ENCODE results near the gene SORCS3. TPM values are rescaled to one million over a fixed set of nuclear protein-coding genes. Genes with fewer than 3 reads are reported as not detected.

SORCS3 gene
- total and polyA plus RNA-seq, 4 donors = 0.29 TPM; not detected in 3

GRCh38 chr10:105183536-105183935 lies 542.4 kb downstream of the SORCS3 start:
- Histone ChIP-seq H3K27ac (ENCODE audit: low read depth in 1 of 2, low read length in 2 of 2) (no peak overlapping the region), H3K9me3 (ENCODE audit: control insufficient read depth, low read length) (no peaks in the 10 kb centered on the region), H3K4me1 (ENCODE audit: control insufficient read depth in 1 of 2, insufficient read depth in 2 of 2, low read length in 2 of 2) (no peaks in the 10 kb centered on the region), H3K36me3 (ENCODE audit: control insufficient read depth in 1 of 2, insufficient read depth in 2 of 2, low read length in 1 of 2) (no peaks in the 10 kb centered on the region), H3K27me3 (ENCODE audit: control insufficient read depth in 1 of 2, insufficient read depth in 2 of 2, low read length in 1 of 2) (no peaks in the 10 kb centered on the region), H3K4me3 (ENCODE audit: low read length in 2 of 2) (no peak overlapping the region)
- WGBS, 2 donors = 8 to 16% methylated on average over 4 of the region's 4 CpGs
- ATAC-seq (ENCODE audit: low FRiP score) (no peak), DNase-seq (no peak)
- intact Hi-C loops (cut with DNase I) = no loop called here

GRCh38 chr10:105185161-105185560 lies 544.1 kb downstream of the SORCS3 start:
- DNase-seq (no peak), ATAC-seq (ENCODE audit: low FRiP score) (no peak)
- Histone ChIP-seq H3K36me3 (ENCODE audit: control insufficient read depth in 1 of 2, insufficient read depth in 2 of 2, low read length in 1 of 2) (no peaks in the 10 kb centered on the region), H3K27me3 (ENCODE audit: control insufficient read depth in 1 of 2, insufficient read depth in 2 of 2, low read length in 1 of 2) (no peaks in the 10 kb centered on the region), H3K27ac (ENCODE audit: low read depth in 1 of 2, low read length in 2 of 2) (no peak overlapping the region), H3K4me3 (ENCODE audit: low read length in 2 of 2) (no peak overlapping the region), H3K4me1 (ENCODE audit: control insufficient read depth in 1 of 2, insufficient read depth in 2 of 2, low read length in 2 of 2) (no peaks in the 10 kb centered on the region), H3K9me3 (ENCODE audit: control insufficient read depth, low read length) (no peaks in the 10 kb centered on the region)
- 79 to 80% methylated on average over 4 of the region's 4 CpGs for WGBS, 2 donors
- intact Hi-C loops (cut with DNase I) = no loop called here

GRCh38 chr10:105187243-105187642 lies 546.2 kb downstream of the SORCS3 start:
- Histone ChIP-seq H3K27me3 (ENCODE audit: control insufficient read depth in 1 of 2, insufficient read depth in 2 of 2, low read length in 1 of 2) (no peaks in the 10 kb centered on the region), H3K9me3 (ENCODE audit: control insufficient read depth, low read length) (no peaks in the 10 kb centered on the region), H3K4me3 (ENCODE audit: low read length in 2 of 2) (no peak overlapping the region), H3K27ac (ENCODE audit: low read depth in 1 of 2, low read length in 2 of 2) (no peak overlapping the region), H3K4me1 (ENCODE audit: control insufficient read depth in 1 of 2, insufficient read depth in 2 of 2, low read length in 2 of 2) (no peaks in the 10 kb centered on the region), H3K36me3 (ENCODE audit: control insufficient read depth in 1 of 2, insufficient read depth in 2 of 2, low read length in 1 of 2) (no peaks in the 10 kb centered on the region)
- 85 to 89% methylated on average over 3 of the region's 3 CpGs for WGBS, 2 donors
- intact Hi-C loops (cut with DNase I) = no loop called here
- DNase-seq (no peak), ATAC-seq (ENCODE audit: low FRiP score) (no peak)

- WGBS, 2 donors = 53 to 58% methylated on average over 6 of the region's 6 CpGs
- no peaks in the 10 kb centered on the region for H3K4me1 ChIP-seq (ENCODE audit: control insufficient read depth in 1 of 2, insufficient read depth in 2 of 2, low read length in 2 of 2)
- no peak for ATAC-seq (ENCODE audit: low FRiP score)
- H3K27ac ChIP-seq (ENCODE audit: low read depth in 1 of 2, low read length in 2 of 2) = no peak overlapping the region
- H3K27me3 ChIP-seq (ENCODE audit: control insufficient read depth in 1 of 2, insufficient read depth in 2 of 2, low read length in 1 of 2) = no peaks in the 10 kb centered on the region
- H3K4me3 ChIP-seq (ENCODE audit: low read length in 2 of 2) = no peak overlapping the region
- no peaks in the 10 kb centered on the region for H3K9me3 ChIP-seq (ENCODE audit: control insufficient read depth, low read length)
- no peak for DNase-seq
- no peaks in the 10 kb centered on the region for H3K36me3 ChIP-seq (ENCODE audit: control insufficient read depth in 1 of 2, insufficient read depth in 2 of 2, low read length in 1 of 2)
- intact Hi-C loops (cut with DNase I) = no loop called here
Observed at GRCh38 chr10:105188737-105189462, 547.8 kb downstream of the SORCS3 start.

GRCh38 chr10:105189463-105189800 lies 548.3 kb downstream of the SORCS3 start:
- H3K4me3 ChIP-seq (ENCODE audit: low read length in 2 of 2) = no peak overlapping the region
- 89 to 94% methylated on average over 2 of the region's 2 CpGs for WGBS, 2 donors
- ATAC-seq (ENCODE audit: low FRiP score) = no peak
- intact Hi-C loops (cut with DNase I) = no loop called here
- no peaks in the 10 kb centered on the region for H3K36me3 ChIP-seq (ENCODE audit: control insufficient read depth in 1 of 2, insufficient read depth in 2 of 2, low read length in 1 of 2)
- H3K9me3 ChIP-seq (ENCODE audit: control insufficient read depth, low read length) = no peaks in the 10 kb centered on the region
- H3K27me3 ChIP-seq (ENCODE audit: control insufficient read depth in 1 of 2, insufficient read depth in 2 of 2, low read length in 1 of 2) = no peaks in the 10 kb centered on the region
- no peak overlapping the region for H3K27ac ChIP-seq (ENCODE audit: low read depth in 1 of 2, low read length in 2 of 2)
- no peaks in the 10 kb centered on the region for H3K4me1 ChIP-seq (ENCODE audit: control insufficient read depth in 1 of 2, insufficient read depth in 2 of 2, low read length in 2 of 2)
- DNase-seq = no peak

GRCh38 chr10:105192146-105192545 lies 551.1 kb downstream of the SORCS3 start:
- no peak for ATAC-seq (ENCODE audit: low FRiP score)
- no peaks in the 10 kb centered on the region for H3K36me3 ChIP-seq (ENCODE audit: control insufficient read depth in 1 of 2, insufficient read depth in 2 of 2, low read length in 1 of 2)
- intact Hi-C loops (cut with DNase I) = no loop called here
- no peak overlapping the region for H3K27ac ChIP-seq (ENCODE audit: low read depth in 1 of 2, low read length in 2 of 2)
- H3K4me1 ChIP-seq (ENCODE audit: control insufficient read depth in 1 of 2, insufficient read depth in 2 of 2, low read length in 2 of 2) = no peaks in the 10 kb centered on the region
- DNase-seq = no peak
- WGBS, 2 donors = 79 to 85% methylated on average over 4 of the region's 4 CpGs
- H3K27me3 ChIP-seq (ENCODE audit: control insufficient read depth in 1 of 2, insufficient read depth in 2 of 2, low read length in 1 of 2) = no peaks in the 10 kb centered on the region
- H3K9me3 ChIP-seq (ENCODE audit: control insufficient read depth, low read length) = no peaks in the 10 kb centered on the region
- H3K4me3 ChIP-seq (ENCODE audit: low read length in 2 of 2) = no peak overlapping the region

GRCh38 chr10:105192861-105193260 lies 551.8 kb downstream of the SORCS3 start:
- Histone ChIP-seq H3K27ac (ENCODE audit: low read depth in 1 of 2, low read length in 2 of 2) (no peak overlapping the region), H3K36me3 (ENCODE audit: control insufficient read depth in 1 of 2, insufficient read depth in 2 of 2, low read length in 1 of 2) (no peaks in the 10 kb centered on the region), H3K27me3 (ENCODE audit: control insufficient read depth in 1 of 2, insufficient read depth in 2 of 2, low read length in 1 of 2) (no peaks in the 10 kb centered on the region), H3K9me3 (ENCODE audit: control insufficient read depth, low read length) (no peaks in the 10 kb centered on the region), H3K4me3 (ENCODE audit: low read length in 2 of 2) (no peak overlapping the region), H3K4me1 (ENCODE audit: control insufficient read depth in 1 of 2, insufficient read depth in 2 of 2, low read length in 2 of 2) (no peaks in the 10 kb centered on the region)
- ATAC-seq (ENCODE audit: low FRiP score) (no peak), DNase-seq (no peak)
- WGBS, 2 donors = 87 to 91% methylated on average over 2 of the region's 2 CpGs
- intact Hi-C loops (cut with DNase I) = no loop called here

- H3K27me3 ChIP-seq (ENCODE audit: control insufficient read depth in 1 of 2, insufficient read depth in 2 of 2, low read length in 1 of 2) = no peaks in the 10 kb centered on the region
- no peaks in the 10 kb centered on the region for H3K4me1 ChIP-seq (ENCODE audit: control insufficient read depth in 1 of 2, insufficient read depth in 2 of 2, low read length in 2 of 2)
- no peaks in the 10 kb centered on the region for H3K9me3 ChIP-seq (ENCODE audit: control insufficient read depth, low read length)
- no peak for DNase-seq
- 72 to 83% methylated on average over 4 of the region's 4 CpGs for WGBS, 2 donors
- H3K36me3 ChIP-seq (ENCODE audit: control insufficient read depth in 1 of 2, insufficient read depth in 2 of 2, low read length in 1 of 2) = no peaks in the 10 kb centered on the region
- H3K27ac ChIP-seq (ENCODE audit: low read depth in 1 of 2, low read length in 2 of 2) = no peak overlapping the region
- no peak for ATAC-seq (ENCODE audit: low FRiP score)
- no peak overlapping the region for H3K4me3 ChIP-seq (ENCODE audit: low read length in 2 of 2)
- intact Hi-C loops (cut with DNase I) = no loop called here
Observed at GRCh38 chr10:105195831-105196230, 554.7 kb downstream of the SORCS3 start.

GRCh38 chr10:105197598-105198364 lies 556.7 kb downstream of the SORCS3 start:
- ATAC-seq (ENCODE audit: low FRiP score) (no peak), DNase-seq (no peak)
- 56 to 67% methylated on average over 6 of the region's 6 CpGs for WGBS, 2 donors
- H3K27me3 ChIP-seq (ENCODE audit: control insufficient read depth in 1 of 2, insufficient read depth in 2 of 2, low read length in 1 of 2) = no peaks in the 10 kb centered on the region
- no peaks in the 10 kb centered on the region for H3K4me1 ChIP-seq (ENCODE audit: control insufficient read depth in 1 of 2, insufficient read depth in 2 of 2, low read length in 2 of 2)
- H3K36me3 ChIP-seq (ENCODE audit: control insufficient read depth in 1 of 2, insufficient read depth in 2 of 2, low read length in 1 of 2) = no peaks in the 10 kb centered on the region
- no peaks in the 10 kb centered on the region for H3K9me3 ChIP-seq (ENCODE audit: control insufficient read depth, low read length)
- intact Hi-C loops (cut with DNase I) = no loop called here
- H3K4me3 ChIP-seq (ENCODE audit: low read length in 2 of 2) = no peak overlapping the region
- no peak overlapping the region for H3K27ac ChIP-seq (ENCODE audit: low read depth in 1 of 2, low read length in 2 of 2)

Data from aorta (tissue), 5 donors.